Neural progenitor cell (in vitro differentiated cells): ENCODE data around the gene MYLK4.

ENCODE experiments used
- CTCF ChIP-seq: fragments of 200-600 bp; sonication (generic); IDR thresholded peaks from 2 replicates; pipeline ENCODE4 v1.5.1; 2017; ENCODE audit warnings: antibody characterized with exemption, mild to moderate bottlenecking
- EZH2phosphoT487 ChIP-seq: fragments of 200-600 bp; sonication (generic); IDR thresholded peaks from 2 replicates; pipeline ENCODE4 v1.6.1; 2017; ENCODE audit warnings: antibody characterized with exemption

GRCh38 chr6:2633736-2634135 is 117.0 kb downstream of the MYLK4 start:
- TF ChIP-seq CTCF = no peak
- TF ChIP-seq EZH2phosphoT487 = no peak
